ENCODE results near the gene NCKIPSD.

The NCKIPSD gene

GRCh38 chr3:48639944-48640606 lies 45.6 kb downstream of the NCKIPSD start:
- no peak for DNase-seq (ENCODE audit: low spot score)
- in situ Hi-C loops (cut with MboI; ENCODE audit: low sequenced_read_pairs, unreplicated experiment): no loop called here
- TF ChIP-seq CTCF (IDR thresholded peaks at IDR 0.05; ENCODE audit: borderline replicate concordance, control extremely low read depth, extremely low read depth, insufficient read depth, missing control alignments): no peak

GRCh38 chr3:48637305-48637704 lies 48.4 kb downstream of the NCKIPSD start:
- no peak for DNase-seq (ENCODE audit: low spot score)
- in situ Hi-C loops (cut with MboI; ENCODE audit: low sequenced_read_pairs, unreplicated experiment): no loop called here
- TF ChIP-seq CTCF (IDR thresholded peaks at IDR 0.05; ENCODE audit: borderline replicate concordance, control extremely low read depth, extremely low read depth, insufficient read depth, missing control alignments): no peak

- in situ Hi-C loops (cut with MboI; ENCODE audit: low sequenced_read_pairs, unreplicated experiment): no loop called here
- no peak for TF ChIP-seq CTCF (IDR thresholded peaks at IDR 0.05; ENCODE audit: borderline replicate concordance, control extremely low read depth, extremely low read depth, insufficient read depth, missing control alignments)
- no peak for DNase-seq (ENCODE audit: low spot score)
Observed at GRCh38 chr3:48636149-48636655, 49.5 kb downstream of the NCKIPSD start.

GRCh38 chr3:48635222-48636021 lies 50.3 kb downstream of the NCKIPSD start, which contains the start of gene SLC26A6:
SLC26A6 (minus strand) TSS chr3:48635461; CDS start chr3:48635393, 68 bp downstream.
- TF ChIP-seq CTCF (IDR thresholded peaks at IDR 0.05; ENCODE audit: borderline replicate concordance, control extremely low read depth, extremely low read depth, insufficient read depth, missing control alignments): peak; percentile 56
- peak; percentile 100 for DNase-seq (ENCODE audit: low spot score)
- in situ Hi-C loops (cut with MboI; ENCODE audit: low sequenced_read_pairs, unreplicated experiment): no loop called here

- DNase-seq (ENCODE audit: low spot score): peak; percentile 77
Observed at GRCh38 chr3:48634661-48635221, 51.0 kb downstream of the NCKIPSD start.

More at GRCh38 chr3:48634661-48635221, 51.0 kb downstream of the NCKIPSD start:
- in situ Hi-C loops (cut with MboI; ENCODE audit: low sequenced_read_pairs, unreplicated experiment): no loop called here
- no peak for TF ChIP-seq CTCF (IDR thresholded peaks at IDR 0.05; ENCODE audit: borderline replicate concordance, control extremely low read depth, extremely low read depth, insufficient read depth, missing control alignments)
